Peyer's patch (tissue), 4 donors: ENCODE data around the gene IL22RA2. TPM values are rescaled to one million over a fixed set of nuclear protein-coding genes. Genes with fewer than 3 reads are reported as not detected.
"Not testable (repeated sequence)": the region's sequence is repeated elsewhere in the genome, so short reads cannot be mapped to it uniquely, and the experiment has no call there.

Experiments used
- DNase-seq, 3 donors: peaks; one replicate each; pipeline ENCODE4 v3.0.0-alpha.2; 2017 to 2019
- H3K27ac ChIP-seq, 4 donors: fragments of 200-600 bp; sonication (generic); one replicate each; pipeline ENCODE4 v1.5.1; 2016 to 2019
- H3K27me3 ChIP-seq, 2 donors: fragments of 200-600 bp; sonication (generic); one replicate each; pipeline ENCODE4 v1.5.1; 2019
- H3K36me3 ChIP-seq, 3 donors: fragments of 200-600 bp; sonication (generic); one replicate each; pipeline ENCODE4 v1.5.1; 2016 to 2019
- H3K4me1 ChIP-seq, 4 donors: fragments of 200-600 bp; sonication (generic); one replicate each; pipeline ENCODE4 v1.5.1; 2016 to 2019
- H3K4me3 ChIP-seq, 4 donors: fragments of 200-600 bp; sonication (generic); 1 replicate in 3 of 4; 2 replicates in 1 of 4; pipeline ENCODE4 v1.5.1; 2016 to 2019; ENCODE audit warnings: mild to moderate bottlenecking in 1 of 4
- H3K9me3 ChIP-seq, 4 donors: fragments of 200-600 bp; sonication (generic); one replicate each; pipeline ENCODE4 v1.5.1; 2016 to 2019; ENCODE audit warnings: mild to moderate bottlenecking in 1 of 4
- POLR2A ChIP-seq, 2 donors: fragments of 450-650 bp; IDR thresholded peaks; one replicate each; pipeline ENCODE4 v1.5.1; 2017; ENCODE audit warnings: antibody characterized with exemption in 2 of 2, mild to moderate bottlenecking in 2 of 2, moderate library complexity in 2 of 2
- total RNA-seq, 4 donors: library from RNA; depleted of rRNA; stranded (reverse); fragments of >200 nt; gene quantifications; one replicate each; pipeline ENCODE4 v1.1.0, GENCODE V29; 2016
- TF ChIP-seq, protein P1 (sequence below), 6 experiments: fragments of 450-650 bp in 4 of 6; fragments of 200-600 bp in 2 of 6; sonication (generic) in 1 of 6; IDR thresholded peaks; one replicate each; pipeline ENCODE4 v1.5.1; 2017 to 2019; ENCODE audit warnings: antibody characterized with exemption in 6 of 6, mild to moderate bottlenecking in 3 of 6, moderate library complexity in 1 of 6

IL22RA2 gene
- total RNA-seq, 4 donors from 2014 or later: not detected

DNA sequence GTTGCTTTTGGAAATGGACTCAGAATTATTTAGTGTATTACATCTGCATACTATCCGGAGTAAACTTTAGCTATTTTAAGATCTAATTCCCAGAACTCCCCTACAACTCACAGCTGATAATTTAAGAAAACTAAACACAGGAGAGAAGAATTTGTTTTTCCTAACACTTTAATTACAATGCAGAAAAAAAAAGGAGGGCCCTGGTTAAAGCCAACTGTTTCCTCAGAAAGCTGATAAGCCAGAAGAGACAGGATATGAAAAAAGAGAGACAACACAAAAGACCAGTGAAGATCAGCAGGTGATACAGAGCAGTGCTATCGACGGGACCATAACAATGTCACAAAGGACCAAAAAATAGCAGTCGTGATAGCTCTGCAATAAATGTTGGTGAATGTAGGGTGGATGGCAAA, 39.9 kb upstream of the IL22RA2 start:
- Histone ChIP-seq H3K4me3 (peak overlapping the region in 1 of 4 donors; percentile 8), H3K27ac (peak overlapping the region in 1 of 4 donors; percentile 35), H3K36me3 (no peaks in the 10 kb centered on the region), H3K9me3 (no peaks in the 10 kb centered on the region), H3K4me1 (peaks cover 0 to 49% (median 0%) of the 10 kb centered on the region in 4 donors), H3K27me3 (no peaks in the 10 kb centered on the region)
- DNase-seq: no peak
- TF ChIP-seq, protein P1, sequence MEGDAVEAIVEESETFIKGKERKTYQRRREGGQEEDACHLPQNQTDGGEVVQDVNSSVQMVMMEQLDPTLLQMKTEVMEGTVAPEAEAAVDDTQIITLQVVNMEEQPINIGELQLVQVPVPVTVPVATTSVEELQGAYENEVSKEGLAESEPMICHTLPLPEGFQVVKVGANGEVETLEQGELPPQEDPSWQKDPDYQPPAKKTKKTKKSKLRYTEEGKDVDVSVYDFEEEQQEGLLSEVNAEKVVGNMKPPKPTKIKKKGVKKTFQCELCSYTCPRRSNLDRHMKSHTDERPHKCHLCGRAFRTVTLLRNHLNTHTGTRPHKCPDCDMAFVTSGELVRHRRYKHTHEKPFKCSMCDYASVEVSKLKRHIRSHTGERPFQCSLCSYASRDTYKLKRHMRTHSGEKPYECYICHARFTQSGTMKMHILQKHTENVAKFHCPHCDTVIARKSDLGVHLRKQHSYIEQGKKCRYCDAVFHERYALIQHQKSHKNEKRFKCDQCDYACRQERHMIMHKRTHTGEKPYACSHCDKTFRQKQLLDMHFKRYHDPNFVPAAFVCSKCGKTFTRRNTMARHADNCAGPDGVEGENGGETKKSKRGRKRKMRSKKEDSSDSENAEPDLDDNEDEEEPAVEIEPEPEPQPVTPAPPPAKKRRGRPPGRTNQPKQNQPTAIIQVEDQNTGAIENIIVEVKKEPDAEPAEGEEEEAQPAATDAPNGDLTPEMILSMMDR (IDR thresholded peaks at IDR 0.05): no peak
- TF ChIP-seq POLR2A (IDR thresholded peaks at IDR 0.05): no peak

DNA sequence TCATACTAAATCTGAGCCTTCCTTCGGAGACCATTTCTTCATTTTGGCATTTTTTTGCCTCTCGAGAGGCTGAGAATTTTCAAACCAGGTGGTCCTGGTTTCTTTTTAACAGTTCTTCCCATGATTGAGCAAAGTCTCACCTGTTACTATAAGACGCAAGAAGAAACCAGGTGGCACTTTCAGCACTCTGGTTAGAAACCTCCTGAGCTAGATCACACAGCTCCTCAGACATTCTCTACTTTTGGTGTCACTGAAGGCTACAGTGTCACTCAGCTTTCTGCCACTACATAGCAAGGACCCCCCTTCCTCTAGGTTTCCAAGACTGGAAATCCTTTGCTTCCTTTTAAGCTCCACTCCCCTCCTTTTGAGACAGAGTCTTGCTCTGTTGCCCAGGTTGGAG, 38.5 kb upstream of the IL22RA2 start:
- H3K27me3 ChIP-seq: no peaks in the 10 kb centered on the region
- peaks cover 0 to under 1% (median 0%) of the 10 kb centered on the region in 3 donors for H3K36me3 ChIP-seq
- H3K9me3 ChIP-seq: no peaks in the 10 kb centered on the region
- no peak for DNase-seq
- TF ChIP-seq POLR2A (IDR thresholded peaks at IDR 0.05): no peak
- TF ChIP-seq, protein P1 (IDR thresholded peaks at IDR 0.05): no peak
- peaks cover 0 to 43% (median 0%) of the 10 kb centered on the region in 4 donors for H3K4me1 ChIP-seq
- H3K4me3 ChIP-seq: no peak overlapping the region
- H3K27ac ChIP-seq: no peak overlapping the region

DNA sequence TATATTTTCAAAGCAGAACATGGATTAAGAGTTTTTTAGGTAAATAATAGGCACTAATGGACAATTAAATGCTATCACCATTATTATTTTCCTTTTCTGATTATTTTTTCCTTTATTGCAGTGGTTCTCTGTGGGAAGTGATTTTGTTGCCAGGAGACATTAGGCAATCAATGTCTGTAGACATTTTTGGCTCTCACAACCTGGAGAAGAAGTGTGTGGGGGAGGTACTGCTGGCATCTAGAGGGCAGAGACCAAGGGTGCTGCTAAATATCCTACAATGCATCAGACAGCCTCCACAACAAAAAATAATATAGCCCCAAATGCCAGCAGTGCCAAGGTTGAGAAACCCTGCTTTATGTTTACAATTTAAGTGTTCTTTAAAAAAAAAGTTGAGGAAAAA, 37.5 kb upstream of the IL22RA2 start:
- Histone ChIP-seq H3K36me3 (peaks cover 0 to 10% (median 0%) of the 10 kb centered on the region in 3 donors), H3K27ac (no peak overlapping the region), H3K9me3 (no peaks in the 10 kb centered on the region), H3K4me3 (no peak overlapping the region), H3K4me1 (peaks cover 0 to 39% (median 0%) of the 10 kb centered on the region in 4 donors), H3K27me3 (no peaks in the 10 kb centered on the region)
- no peak for TF ChIP-seq POLR2A (IDR thresholded peaks at IDR 0.05)
- TF ChIP-seq, protein P1 (IDR thresholded peaks at IDR 0.05): no peak
- DNase-seq: no peak

DNA sequence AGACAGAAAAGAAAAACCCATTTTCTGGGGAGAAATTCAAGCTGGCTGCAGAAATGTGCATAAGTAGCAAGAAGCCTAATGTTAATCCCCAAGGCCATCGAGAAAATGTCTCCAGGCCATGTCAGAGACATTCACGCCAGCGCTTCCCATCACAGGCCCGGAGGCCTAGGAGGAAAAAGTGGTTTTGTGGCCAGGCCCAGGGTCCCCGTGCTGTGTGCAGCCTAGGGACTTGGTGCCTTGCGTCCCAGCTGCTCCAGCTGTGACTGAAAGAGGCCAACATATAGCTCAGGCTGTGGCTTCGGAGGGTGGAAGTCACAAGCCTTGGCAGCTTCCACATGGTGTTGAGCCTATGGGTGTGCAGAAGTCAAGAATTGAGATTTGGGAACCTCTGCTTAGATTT, 34.8 kb upstream of the IL22RA2 start:
- no peak for DNase-seq
- peaks cover 0 to 36% (median 0%) of the 10 kb centered on the region in 3 donors for H3K36me3 ChIP-seq

DNA sequence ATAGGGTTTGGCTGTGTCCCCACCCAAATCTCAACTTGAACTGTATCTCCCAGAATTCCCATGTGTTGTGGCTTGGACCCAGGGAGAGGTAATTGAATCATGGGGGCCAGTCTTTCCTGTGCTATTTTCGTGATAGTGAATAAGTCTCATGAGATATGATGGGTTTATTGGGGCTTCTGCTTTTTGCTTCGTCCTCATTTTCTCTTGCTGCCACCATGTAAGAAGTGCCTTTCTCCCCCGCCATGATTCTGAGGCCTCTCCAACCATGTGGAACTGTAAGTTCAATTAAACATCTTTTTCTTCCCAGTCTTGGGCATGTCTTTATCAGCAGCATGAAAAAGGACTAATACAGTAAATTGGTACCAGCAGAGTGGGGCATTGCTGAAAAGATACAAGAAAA, 34.0 kb upstream of the IL22RA2 start:
- H3K4me3 ChIP-seq, H3K27me3 ChIP-seq, H3K9me3 ChIP-seq, DNase-seq, H3K27ac ChIP-seq: not testable (repeated sequence)
- H3K4me1 ChIP-seq: peaks cover 0 to 15% (median 0%) of the 10 kb centered on the region in 4 donors
- H3K36me3 ChIP-seq: peaks cover 0 to 45% (median 0%) of the 10 kb centered on the region in 3 donors

More for the DNA sequence above, 34.8 kb upstream of the IL22RA2 start:
- no peaks in the 10 kb centered on the region for H3K9me3 ChIP-seq
- TF ChIP-seq, protein P1 (IDR thresholded peaks at IDR 0.05): no peak
- no peak for TF ChIP-seq POLR2A (IDR thresholded peaks at IDR 0.05)
- no peaks in the 10 kb centered on the region for H3K27me3 ChIP-seq
- H3K4me1 ChIP-seq: peaks cover 0 to 20% (median 0%) of the 10 kb centered on the region in 4 donors
- no peak overlapping the region for H3K27ac ChIP-seq
- H3K4me3 ChIP-seq: no peak overlapping the region

DNA sequence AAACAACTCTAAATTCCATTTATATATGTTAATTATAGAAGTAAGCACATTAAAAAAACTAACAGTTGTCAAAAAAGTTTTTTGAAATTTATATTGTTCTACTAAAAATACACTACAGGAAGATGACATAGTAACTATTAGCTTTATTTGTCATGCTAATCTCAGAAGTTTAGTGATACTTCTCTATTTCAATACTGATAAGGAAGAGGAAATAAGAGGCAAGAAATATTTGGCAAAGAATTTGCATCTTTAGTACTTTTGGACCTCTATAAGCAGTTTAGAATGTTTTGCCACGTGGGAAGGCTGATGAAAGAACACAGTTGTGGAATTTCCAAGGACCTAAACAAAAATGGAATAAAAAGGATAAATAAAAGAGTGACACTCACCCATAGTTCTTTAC, 33.1 kb upstream of the IL22RA2 start:
- Histone ChIP-seq H3K27ac (no peak overlapping the region), H3K4me3 (no peak overlapping the region), H3K9me3 (no peaks in the 10 kb centered on the region), H3K27me3 (no peaks in the 10 kb centered on the region), H3K4me1 (peaks cover 0 to 10% (median 0%) of the 10 kb centered on the region in 4 donors), H3K36me3 (peaks cover 0 to 53% (median 0%) of the 10 kb centered on the region in 3 donors)
- no peak for TF ChIP-seq POLR2A (IDR thresholded peaks at IDR 0.05)
- TF ChIP-seq, protein P1 (IDR thresholded peaks at IDR 0.05): no peak
- DNase-seq: no peak
